GM12878 (cell line): Measurements from ENCODE around the gene NEK2. TPM values are rescaled to one million over a fixed set of nuclear protein-coding genes. Genes with fewer than 3 reads are reported as not detected.

Experiments used
- ASH2L ChIP-seq: fragments of 300-600, 200-600 bp; sonication (generic); IDR thresholded peaks from 2 replicates; pipeline ENCODE4 v1.6.1; 2017; ENCODE audit warnings: low read depth, mild to moderate bottlenecking, borderline replicate concordance
- BACH1 ChIP-seq: fragments of 450-650 bp; IDR thresholded peaks from 2 replicates; pipeline ENCODE4 v1.6.1; 2017; ENCODE audit warnings: mild to moderate bottlenecking, borderline replicate concordance
- BHLHE40 ChIP-seq, 2 experiments: fragments of 450-650 bp in 1 of 2; IDR thresholded peaks; 2 replicates each; pipeline ENCODE4 v1.6.1; 2011 to 2017; ENCODE audit warnings: low read depth in 2 of 2, borderline replicate concordance in 1 of 2, improper control_type of control experiment in 1 of 2, low read length in 1 of 2, mild to moderate bottlenecking in 1 of 2
- CHD4 ChIP-seq: fragments of 200-600 bp; sonication (generic); IDR thresholded peaks from 2 replicates; pipeline ENCODE4 v1.6.1; 2016; ENCODE audit warnings: mild to moderate bottlenecking
- DPF2 ChIP-seq: fragments of 450-650 bp; IDR thresholded peaks from 2 replicates; pipeline ENCODE4 v1.6.1; 2017; ENCODE audit warnings: mild to moderate bottlenecking
- HDGF ChIP-seq: fragments of 450-650 bp; IDR thresholded peaks from 2 replicates; pipeline ENCODE4 v1.6.1; 2016; ENCODE audit warnings: antibody characterized with exemption
- PAX5 ChIP-seq: IDR thresholded peaks from 2 replicates; pipeline ENCODE4 v1.6.1; 2011; ENCODE audit warnings: low read depth, low read length, borderline replicate concordance
- PAX8 ChIP-seq: fragments of 450-650 bp; IDR thresholded peaks from 2 replicates; pipeline ENCODE4 v1.6.1; 2017; ENCODE audit warnings: mild to moderate bottlenecking, moderate library complexity
- RBBP5 ChIP-seq: fragments of 200-600 bp; sonication (generic); conservative IDR thresholded peaks from 2 replicates; pipeline ENCODE4 v1.6.1; 2016
- RFX5 ChIP-seq: IDR thresholded peaks from 2 replicates; pipeline ENCODE4 v1.6.1; 2011; ENCODE audit warnings: low read depth, low read length, improper control_type of control experiment
- SIX5 ChIP-seq: IDR thresholded peaks from 2 replicates; pipeline ENCODE4 v1.6.1; 2011; ENCODE audit warnings: mild to moderate bottlenecking, low read depth, low read length, moderate library complexity; ENCODE audit not compliant: severe bottlenecking
- SUZ12 ChIP-seq: fragments of 200-600 bp; sonication (generic); IDR thresholded peaks from one replicate; pipeline ENCODE4 v1.6.1; 2018; ENCODE audit warnings: antibody characterized with exemption, mild to moderate bottlenecking; ENCODE audit not compliant: unreplicated experiment
- TCF7 ChIP-seq: IDR thresholded peaks from 2 replicates; pipeline ENCODE4 v1.6.1; 2014; ENCODE audit warnings: antibody characterized with exemption, borderline replicate concordance
- ZNF207 ChIP-seq: fragments of 450-650 bp; IDR thresholded peaks from 2 replicates; pipeline ENCODE4 v1.6.1; 2014; ENCODE audit warnings: antibody characterized with exemption, mild to moderate bottlenecking, borderline replicate concordance
- polyA plus RNA-seq, 11 experiments: library from polyadenylated mRNA; depleted of rRNA in 4 of 11; unstranded in 6 of 11; stranded (reverse) in 5 of 11; fragments of >200 nt; fragmentation: Nextera tagmentation in 4 of 11; fragmentation: Illumina TruSeq in 1 of 11; extraction: Ambion mirVana in 4 of 11; extraction: Trizol in 1 of 11; gene quantifications; 1 replicate in 1 of 11; 2 replicates in 10 of 11; pipeline versions ENCODE4 v1.2.1 to v1.2.3, GENCODE V29; 2011 to 2016; ENCODE audit warnings: inconsistent platforms in 2 of 11, missing spikeins in 2 of 11, low read depth in 1 of 11
- total RNA-seq, 4 experiments: library from RNA; depleted of rRNA in 3 of 4; stranded (reverse); fragments of >200 nt in 3 of 4; fragmentation: Illumina TruSeq in 1 of 4; extraction: Trizol in 1 of 4; gene quantifications; 2 replicates each; pipeline versions ENCODE4 v1.2.1 to v1.2.3, GENCODE V29; 2013 to 2021
- TF ChIP-seq, protein P1 (sequence below): fragments of 450-650 bp; IDR thresholded peaks from 2 replicates; pipeline ENCODE4 v1.6.1; 2017; ENCODE audit warnings: low read depth, mild to moderate bottlenecking, moderate library complexity
- TF ChIP-seq, protein P2 (sequence below): fragments of 450-650 bp; IDR thresholded peaks from 2 replicates; pipeline ENCODE4 v1.6.1; 2017; ENCODE audit warnings: antibody characterized with exemption, mild to moderate bottlenecking, moderate library complexity
- TF ChIP-seq, protein P3 (sequence below): fragments of 450-650 bp; IDR thresholded peaks from 2 replicates; pipeline ENCODE4 v1.6.1; 2018; ENCODE audit warnings: mild to moderate bottlenecking, low read depth, moderate library complexity; ENCODE audit not compliant: partially characterized antibody
- TF ChIP-seq, protein P4 (sequence below): IDR thresholded peaks from 2 replicates; pipeline ENCODE4 v1.6.1; 2012; ENCODE audit warnings: low read depth, low read length, improper control_type of control experiment
- TF ChIP-seq, protein P5 (sequence below): fragments of 450-650 bp; IDR thresholded peaks from 2 replicates; pipeline ENCODE4 v1.6.1; 2014; ENCODE audit warnings: mild to moderate bottlenecking
- TF ChIP-seq, protein P6 (sequence below): IDR thresholded peaks from 2 replicates; pipeline ENCODE4 v1.6.1; 2011; ENCODE audit warnings: mild to moderate bottlenecking, low read depth, low read length, moderate library complexity; ENCODE audit not compliant: insufficient replicate concordance

Gene NEK2
- total and polyA plus RNA-seq, 10 of the 15 experiments (the other 5 are each of a cell fraction or from before 2014, with no cell fraction given): 16.7 to 49.7 (median 36.9) TPM

DNA sequence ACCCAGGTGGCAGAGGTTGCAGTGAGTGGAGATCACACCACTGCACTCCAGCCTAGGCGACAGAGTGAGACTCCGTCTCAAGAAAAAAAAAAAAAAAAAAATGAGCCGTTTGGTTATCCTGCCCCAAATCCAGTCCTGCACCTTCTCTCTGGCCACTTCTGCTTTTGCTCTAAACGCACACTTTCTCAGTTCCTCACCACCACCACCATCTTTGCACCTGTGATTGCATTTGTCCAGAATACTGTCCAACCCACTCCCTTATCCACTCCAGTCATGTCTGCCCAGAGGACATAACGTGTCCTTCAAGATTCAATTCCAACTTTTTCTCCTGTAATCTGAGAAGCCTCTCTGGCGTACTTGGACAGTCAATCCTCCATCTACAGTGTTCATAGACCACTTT lies 2.2 kb upstream of the NEK2 start (continued):
- TF ChIP-seq RFX5 (no peak), SIX5 (no peak), PAX8 (no peak), DPF2 (peak; percentile 61), BACH1 (peak; percentile 53; the same call in 1 of the 2 replicates), ASH2L (no peak), ZNF207 (no peak), TCF7 (no peak), RBBP5 (no peak), BHLHE40 (IDR thresholded peaks at IDR 0.05; ENCODE audit: borderline replicate concordance in 1 of 2, low read depth in 2 of 2, low read length in 1 of 2) (peak; percentile 44 to 76; a peak in 3 of 4 replicates), SUZ12 (no peak), HDGF (0 out of 2 replicates have a peak, but pooled peaks have one; percentile 38), CHD4 (no peak), PAX5 (0 out of 2 replicates have a peak, but pooled peaks have one; percentile 45)
- TF ChIP-seq, protein P1, sequence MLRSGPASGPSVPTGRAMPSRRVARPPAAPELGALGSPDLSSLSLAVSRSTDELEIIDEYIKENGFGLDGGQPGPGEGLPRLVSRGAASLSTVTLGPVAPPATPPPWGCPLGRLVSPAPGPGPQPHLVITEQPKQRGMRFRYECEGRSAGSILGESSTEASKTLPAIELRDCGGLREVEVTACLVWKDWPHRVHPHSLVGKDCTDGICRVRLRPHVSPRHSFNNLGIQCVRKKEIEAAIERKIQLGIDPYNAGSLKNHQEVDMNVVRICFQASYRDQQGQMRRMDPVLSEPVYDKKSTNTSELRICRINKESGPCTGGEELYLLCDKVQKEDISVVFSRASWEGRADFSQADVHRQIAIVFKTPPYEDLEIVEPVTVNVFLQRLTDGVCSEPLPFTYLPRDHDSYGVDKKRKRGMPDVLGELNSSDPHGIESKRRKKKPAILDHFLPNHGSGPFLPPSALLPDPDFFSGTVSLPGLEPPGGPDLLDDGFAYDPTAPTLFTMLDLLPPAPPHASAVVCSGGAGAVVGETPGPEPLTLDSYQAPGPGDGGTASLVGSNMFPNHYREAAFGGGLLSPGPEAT: peak; percentile 48; the same call in 1 of the 2 replicates
- TF ChIP-seq, protein P2, sequence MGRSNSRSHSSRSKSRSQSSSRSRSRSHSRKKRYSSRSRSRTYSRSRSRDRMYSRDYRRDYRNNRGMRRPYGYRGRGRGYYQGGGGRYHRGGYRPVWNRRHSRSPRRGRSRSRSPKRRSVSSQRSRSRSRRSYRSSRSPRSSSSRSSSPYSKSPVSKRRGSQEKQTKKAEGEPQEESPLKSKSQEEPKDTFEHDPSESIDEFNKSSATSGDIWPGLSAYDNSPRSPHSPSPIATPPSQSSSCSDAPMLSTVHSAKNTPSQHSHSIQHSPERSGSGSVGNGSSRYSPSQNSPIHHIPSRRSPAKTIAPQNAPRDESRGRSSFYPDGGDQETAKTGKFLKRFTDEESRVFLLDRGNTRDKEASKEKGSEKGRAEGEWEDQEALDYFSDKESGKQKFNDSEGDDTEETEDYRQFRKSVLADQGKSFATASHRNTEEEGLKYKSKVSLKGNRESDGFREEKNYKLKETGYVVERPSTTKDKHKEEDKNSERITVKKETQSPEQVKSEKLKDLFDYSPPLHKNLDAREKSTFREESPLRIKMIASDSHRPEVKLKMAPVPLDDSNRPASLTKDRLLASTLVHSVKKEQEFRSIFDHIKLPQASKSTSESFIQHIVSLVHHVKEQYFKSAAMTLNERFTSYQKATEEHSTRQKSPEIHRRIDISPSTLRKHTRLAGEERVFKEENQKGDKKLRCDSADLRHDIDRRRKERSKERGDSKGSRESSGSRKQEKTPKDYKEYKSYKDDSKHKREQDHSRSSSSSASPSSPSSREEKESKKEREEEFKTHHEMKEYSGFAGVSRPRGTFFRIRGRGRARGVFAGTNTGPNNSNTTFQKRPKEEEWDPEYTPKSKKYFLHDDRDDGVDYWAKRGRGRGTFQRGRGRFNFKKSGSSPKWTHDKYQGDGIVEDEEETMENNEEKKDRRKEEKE: no peak
- TF ChIP-seq, protein P3, sequence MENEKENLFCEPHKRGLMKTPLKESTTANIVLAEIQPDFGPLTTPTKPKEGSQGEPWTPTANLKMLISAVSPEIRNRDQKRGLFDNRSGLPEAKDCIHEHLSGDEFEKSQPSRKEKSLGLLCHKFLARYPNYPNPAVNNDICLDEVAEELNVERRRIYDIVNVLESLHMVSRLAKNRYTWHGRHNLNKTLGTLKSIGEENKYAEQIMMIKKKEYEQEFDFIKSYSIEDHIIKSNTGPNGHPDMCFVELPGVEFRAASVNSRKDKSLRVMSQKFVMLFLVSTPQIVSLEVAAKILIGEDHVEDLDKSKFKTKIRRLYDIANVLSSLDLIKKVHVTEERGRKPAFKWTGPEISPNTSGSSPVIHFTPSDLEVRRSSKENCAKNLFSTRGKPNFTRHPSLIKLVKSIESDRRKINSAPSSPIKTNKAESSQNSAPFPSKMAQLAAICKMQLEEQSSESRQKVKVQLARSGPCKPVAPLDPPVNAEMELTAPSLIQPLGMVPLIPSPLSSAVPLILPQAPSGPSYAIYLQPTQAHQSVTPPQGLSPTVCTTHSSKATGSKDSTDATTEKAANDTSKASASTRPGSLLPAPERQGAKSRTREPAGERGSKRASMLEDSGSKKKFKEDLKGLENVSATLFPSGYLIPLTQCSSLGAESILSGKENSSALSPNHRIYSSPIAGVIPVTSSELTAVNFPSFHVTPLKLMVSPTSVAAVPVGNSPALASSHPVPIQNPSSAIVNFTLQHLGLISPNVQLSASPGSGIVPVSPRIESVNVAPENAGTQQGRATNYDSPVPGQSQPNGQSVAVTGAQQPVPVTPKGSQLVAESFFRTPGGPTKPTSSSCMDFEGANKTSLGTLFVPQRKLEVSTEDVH: no peak
- TF ChIP-seq, protein P4, sequence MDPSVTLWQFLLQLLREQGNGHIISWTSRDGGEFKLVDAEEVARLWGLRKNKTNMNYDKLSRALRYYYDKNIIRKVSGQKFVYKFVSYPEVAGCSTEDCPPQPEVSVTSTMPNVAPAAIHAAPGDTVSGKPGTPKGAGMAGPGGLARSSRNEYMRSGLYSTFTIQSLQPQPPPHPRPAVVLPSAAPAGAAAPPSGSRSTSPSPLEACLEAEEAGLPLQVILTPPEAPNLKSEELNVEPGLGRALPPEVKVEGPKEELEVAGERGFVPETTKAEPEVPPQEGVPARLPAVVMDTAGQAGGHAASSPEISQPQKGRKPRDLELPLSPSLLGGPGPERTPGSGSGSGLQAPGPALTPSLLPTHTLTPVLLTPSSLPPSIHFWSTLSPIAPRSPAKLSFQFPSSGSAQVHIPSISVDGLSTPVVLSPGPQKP: no peak
- TF ChIP-seq, protein P5, sequence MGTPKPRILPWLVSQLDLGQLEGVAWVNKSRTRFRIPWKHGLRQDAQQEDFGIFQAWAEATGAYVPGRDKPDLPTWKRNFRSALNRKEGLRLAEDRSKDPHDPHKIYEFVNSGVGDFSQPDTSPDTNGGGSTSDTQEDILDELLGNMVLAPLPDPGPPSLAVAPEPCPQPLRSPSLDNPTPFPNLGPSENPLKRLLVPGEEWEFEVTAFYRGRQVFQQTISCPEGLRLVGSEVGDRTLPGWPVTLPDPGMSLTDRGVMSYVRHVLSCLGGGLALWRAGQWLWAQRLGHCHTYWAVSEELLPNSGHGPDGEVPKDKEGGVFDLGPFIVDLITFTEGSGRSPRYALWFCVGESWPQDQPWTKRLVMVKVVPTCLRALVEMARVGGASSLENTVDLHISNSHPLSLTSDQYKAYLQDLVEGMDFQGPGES: no peak
- TF ChIP-seq, protein P6, sequence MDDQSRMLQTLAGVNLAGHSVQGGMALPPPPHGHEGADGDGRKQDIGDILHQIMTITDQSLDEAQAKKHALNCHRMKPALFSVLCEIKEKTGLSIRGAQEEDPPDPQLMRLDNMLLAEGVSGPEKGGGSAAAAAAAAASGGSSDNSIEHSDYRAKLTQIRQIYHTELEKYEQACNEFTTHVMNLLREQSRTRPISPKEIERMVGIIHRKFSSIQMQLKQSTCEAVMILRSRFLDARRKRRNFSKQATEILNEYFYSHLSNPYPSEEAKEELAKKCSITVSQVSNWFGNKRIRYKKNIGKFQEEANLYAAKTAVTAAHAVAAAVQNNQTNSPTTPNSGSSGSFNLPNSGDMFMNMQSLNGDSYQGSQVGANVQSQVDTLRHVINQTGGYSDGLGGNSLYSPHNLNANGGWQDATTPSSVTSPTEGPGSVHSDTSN: no peak
